H1 (cell line): ENCODE measurements around the gene PYY. TPM values are rescaled to one million over a fixed set of nuclear protein-coding genes. Genes with fewer than 3 reads are reported as not detected.

Experiments
- CTCF ChIA-PET: fragments of 300-600 bp; sonication (Branson Sonifier 250); formaldehyde crosslinking; loops from one replicate; lab custom pipeline; 2021; ENCODE audit not compliant: partially characterized antibody; lab: Charles Lee
- POLR2A ChIA-PET: fragments of 300-600 bp; sonication (Branson Sonifier 250); formaldehyde crosslinking; loops from one replicate; lab custom pipeline; 2021; ENCODE audit warnings: inconsistent platforms; ENCODE audit not compliant: partially characterized antibody; lab: Charles Lee
- DNase-seq, 2 experiments: peaks; one replicate each; pipeline versions ENCODE4 v3.0.0 to v3.0.0-alpha.2; 2010 to 2022; ENCODE audit warnings: low spot score in 2 of 2, low read depth in 1 of 2, mixed read lengths in 1 of 2
- FAIRE-seq: peaks from 2 replicates; lab custom pipeline; 2011; peaks lifted over from hg19 to GRCh38; lab: Jason Lieb, UNC
- H2AFZ ChIP-seq: 2 replicates; pipeline ENCODE4 v1.8.1; 2012; ENCODE audit warnings: low read length, inconsistent platforms
- H2AK5ac ChIP-seq: 2 replicates; pipeline ENCODE4 v1.6.1; 2013; ENCODE audit warnings: low read depth, low read length
- H2BK120ac ChIP-seq: replicated peaks from 2 replicates; pipeline ENCODE3; 2013; ENCODE audit warnings: low read depth, low read length, inconsistent platforms
- H2BK12ac ChIP-seq: 2 replicates; pipeline ENCODE4 v1.6.1; 2013; ENCODE audit warnings: low read depth, low read length
- H2BK15ac ChIP-seq: 2 replicates; pipeline ENCODE4 v1.6.1; 2013; ENCODE audit warnings: low read length
- H2BK20ac ChIP-seq: 2 replicates; pipeline ENCODE4 v1.6.1; 2013; ENCODE audit warnings: low read length
- H2BK5ac ChIP-seq: 2 replicates; pipeline ENCODE4 v1.6.1; 2013; ENCODE audit warnings: low read depth, low read length
- H3K14ac ChIP-seq: 2 replicates; pipeline ENCODE4 v1.6.1; 2013; ENCODE audit warnings: inconsistent platforms; ENCODE audit not compliant: insufficient read length
- H3K18ac ChIP-seq: 2 replicates; pipeline ENCODE4 v1.6.1; 2013; ENCODE audit warnings: low read length; ENCODE audit errors: extremely low read depth
- H3K23ac ChIP-seq: 2 replicates; pipeline ENCODE4 v1.6.1; 2013; ENCODE audit warnings: inconsistent platforms; ENCODE audit not compliant: insufficient read length
- H3K23me2 ChIP-seq: 2 replicates; pipeline ENCODE4 v1.6.1; 2013; ENCODE audit warnings: low read depth, low read length
- H3K27ac ChIP-seq: 2 replicates; pipeline ENCODE4 v1.6.1; 2011; ENCODE audit warnings: low read depth, low read length, inconsistent platforms
- H3K27me3 ChIP-seq, 4 experiments: replicated peaks in 1 of 4; 1 replicate in 1 of 4; 2 replicates in 3 of 4; pipeline versions ENCODE4 v1.6.1 to v1.8.1; 2011 to 2013; ENCODE audit warnings: low read length in 3 of 4, mild to moderate bottlenecking in 3 of 4, inconsistent platforms in 2 of 4, mixed read lengths in 2 of 4, moderate library complexity in 1 of 4; ENCODE audit not compliant: control insufficient read depth in 3 of 4, insufficient read depth in 3 of 4; ENCODE audit errors: extremely low read depth in 1 of 4
- H3K36me3 ChIP-seq, 4 experiments: 2 replicates each; pipeline versions ENCODE4 v1.6.1 to v1.8.1; 2011 to 2013; ENCODE audit warnings: mild to moderate bottlenecking in 4 of 4, low read length in 3 of 4, moderate library complexity in 2 of 4, control low read depth in 1 of 4, inconsistent platforms in 1 of 4; ENCODE audit not compliant: insufficient read depth in 4 of 4, control insufficient read depth in 2 of 4
- H3K4ac ChIP-seq: replicated peaks from 2 replicates; pipeline ENCODE3; 2013; ENCODE audit warnings: low read length, low read depth, mixed read lengths, inconsistent platforms; ENCODE audit not compliant: insufficient read length
- H3K4me1 ChIP-seq, 4 experiments: replicated peaks in 1 of 4; 1 replicate in 1 of 4; 2 replicates in 3 of 4; pipeline versions ENCODE4 v1.6.1 to v1.8.1; 2011 to 2013; ENCODE audit warnings: low read length in 3 of 4, inconsistent platforms in 2 of 4, mixed read lengths in 1 of 4; ENCODE audit not compliant: insufficient read depth in 4 of 4, control insufficient read depth in 3 of 4
- H3K4me2 ChIP-seq, 2 experiments: 2 replicates each; pipeline versions ENCODE4 v1.6.1 to v1.8.1; 2011 to 2013; ENCODE audit warnings: low read depth in 2 of 2, low read length in 2 of 2, control low read depth in 1 of 2, inconsistent platforms in 1 of 2, mild to moderate bottlenecking in 1 of 2; ENCODE audit not compliant: insufficient read depth in 1 of 2
- H3K4me3 ChIP-seq, 4 experiments: fragments of 200-600, 300-600 bp in 1 of 4; sonication (generic), shearing (Covaris generic), sonication (Bioruptor Twin) in 1 of 4; 2 replicates each; pipeline versions ENCODE4 v1.5.1 to v1.8.1; 2011 to 2016; ENCODE audit warnings: low read length in 4 of 4, low read depth in 3 of 4, control low read depth in 2 of 4, inconsistent platforms in 2 of 4, mild to moderate bottlenecking in 2 of 4, mixed read lengths in 1 of 4, moderate library complexity in 1 of 4; ENCODE audit not compliant: insufficient read depth in 2 of 4; ENCODE audit errors: extremely low read depth in 1 of 4
- H3K56ac ChIP-seq: replicated peaks from 2 replicates; pipeline ENCODE3; 2013; ENCODE audit warnings: low read depth, mild to moderate bottlenecking, mixed read lengths, low read length, inconsistent platforms; ENCODE audit not compliant: insufficient read length
- H3K79me1 ChIP-seq: 2 replicates; pipeline ENCODE4 v1.6.1; 2013; ENCODE audit warnings: low read depth, low read length, control low read depth
- H3K79me2 ChIP-seq, 2 experiments: 2 replicates each; pipeline versions ENCODE4 v1.6.1 to v1.8.1; 2012 to 2013; ENCODE audit warnings: low read length in 2 of 2, mild to moderate bottlenecking in 2 of 2, inconsistent platforms in 1 of 2; ENCODE audit not compliant: insufficient read depth in 2 of 2, control insufficient read depth in 1 of 2
- H3K9ac ChIP-seq, 4 experiments: replicated peaks in 1 of 4; 1 replicate in 1 of 4; 2 replicates in 3 of 4; pipeline versions ENCODE4 v1.6.1 to v1.8.1; 2011 to 2013; ENCODE audit warnings: low read depth in 3 of 4, low read length in 3 of 4, control low read depth in 2 of 4, mild to moderate bottlenecking in 2 of 4, moderate library complexity in 2 of 4, inconsistent platforms in 1 of 4; ENCODE audit errors: extremely low read depth in 1 of 4
- H3K9me3 ChIP-seq, 2 experiments: 2 replicates each; pipeline versions ENCODE4 v1.6.1 to v1.8.1; 2012 to 2013; ENCODE audit warnings: mild to moderate bottlenecking in 2 of 2, moderate library complexity in 2 of 2, control low read depth in 1 of 2, inconsistent platforms in 1 of 2, low read depth in 1 of 2, low read length in 1 of 2, mixed read lengths in 1 of 2; ENCODE audit not compliant: insufficient read depth in 2 of 2
- H4K20me1 ChIP-seq, 2 experiments: replicated peaks in 1 of 2; 2 replicates each; pipeline versions ENCODE3 to v1.8.1; 2011 to 2013; ENCODE audit warnings: inconsistent platforms in 2 of 2, low read length in 2 of 2, mild to moderate bottlenecking in 1 of 2; ENCODE audit not compliant: insufficient read depth in 2 of 2, control insufficient read depth in 1 of 2
- H4K5ac ChIP-seq: 2 replicates; pipeline ENCODE4 v1.6.1; 2013; ENCODE audit warnings: low read length, low read depth, mixed read lengths, inconsistent platforms; ENCODE audit not compliant: insufficient read length
- H4K8ac ChIP-seq: 2 replicates; pipeline ENCODE4 v1.8.0; 2013; ENCODE audit warnings: mild to moderate bottlenecking, moderate library complexity, low read length, inconsistent platforms; ENCODE audit not compliant: insufficient read depth; ENCODE audit errors: extremely low read depth
- H4K91ac ChIP-seq: replicated peaks from 2 replicates; pipeline ENCODE3; 2013; ENCODE audit warnings: low read length, mixed read lengths, inconsistent platforms; ENCODE audit not compliant: insufficient read length
- EZH2 ChIP-seq: fragments of 200-600 bp; sonication (generic); IDR thresholded peaks from 2 replicates; pipeline ENCODE4 v1.7.1; 2012; ENCODE audit warnings: low read depth, mild to moderate bottlenecking, moderate library complexity, low read length, inconsistent platforms; ENCODE audit not compliant: severe bottlenecking
- JUN ChIP-seq: IDR thresholded peaks from 2 replicates; pipeline ENCODE4 v1.6.1; 2011; ENCODE audit warnings: low read depth, mild to moderate bottlenecking, improper control_type of control experiment, low read length
- KDM4A ChIP-seq: IDR thresholded peaks from one replicate; pipeline ENCODE4 v1.7.1; 2012; ENCODE audit warnings: low read depth, mild to moderate bottlenecking, moderate library complexity, low read length, inconsistent platforms; ENCODE audit not compliant: severe bottlenecking
- NRF1 ChIP-seq: IDR thresholded peaks from 2 replicates; pipeline ENCODE4 v1.6.1; 2011; ENCODE audit warnings: mild to moderate bottlenecking, low read depth, low read length, improper control_type of control experiment
- RAD21 ChIP-seq, 2 experiments: IDR thresholded peaks in 1 of 2; conservative IDR thresholded peaks in 1 of 2; 2 replicates each; pipeline ENCODE4 v1.6.1; 2011; ENCODE audit warnings: low read depth in 2 of 2, low read length in 2 of 2, improper control_type of control experiment in 1 of 2, inconsistent platforms in 1 of 2, mild to moderate bottlenecking in 1 of 2, moderate library complexity in 1 of 2
- RBBP5 ChIP-seq: IDR thresholded peaks from 2 replicates; pipeline ENCODE4 v1.7.1; 2012; ENCODE audit warnings: low read depth, mild to moderate bottlenecking, inconsistent platforms, low read length, moderate library complexity, borderline replicate concordance
- SP1 ChIP-seq: IDR thresholded peaks from 2 replicates; pipeline ENCODE4 v1.6.1; 2011; ENCODE audit warnings: low read depth, low read length
- TBP ChIP-seq: IDR thresholded peaks from 2 replicates; pipeline ENCODE4 v1.6.1; 2011; ENCODE audit warnings: low read depth, low read length, improper control_type of control experiment
- WGBS, 2 experiments: shearing (Covaris generic) in 1 of 2; methylation state at CpG; one replicate each; pipeline versions ENCODE4 v1.1.6 to v1.1.7; 2013 to 2015; ENCODE audit warnings: low lambda C conversion rate in 2 of 2, mixed read lengths in 2 of 2, inconsistent platforms in 1 of 2, low coverage in 1 of 2, missing lambda C conversion rate in 1 of 2; ENCODE audit not compliant: insufficient replicate concordance in 2 of 2, insufficient coverage in 1 of 2, insufficient read length in 1 of 2; ENCODE audit errors: extremely low coverage in 1 of 2, missing lambda C conversion rate in 1 of 2; 5-methylcytosine and 5-hydroxymethylcytosine counted together
- polyA plus RNA-seq, 7 experiments: library from polyadenylated mRNA; depleted of rRNA in 3 of 7; stranded (reverse) in 5 of 7; unstranded in 2 of 7; fragments of >200 nt in 5 of 7; fragments of 200-250 nt in 2 of 7; gene quantifications; 1 replicate in 5 of 7; 2 replicates in 1 of 7; 4 replicates in 1 of 7; pipeline versions ENCODE4 v1.2.1 to v1.2.3, GENCODE V29; 2011 to 2013; ENCODE audit warnings: missing spikeins in 2 of 7, mixed read lengths in 2 of 7
- total RNA-seq: library from RNA; stranded (reverse); fragmentation: NEBNext Ultra II Directional; extraction: Animal tissue kit (Norgen Biotek cat#: 25700); gene quantifications from 2 replicates; pipeline ENCODE4 v1.2.1, GENCODE V29; 2021
- TF ChIP-seq, protein P1 (sequence below): IDR thresholded peaks from 2 replicates; pipeline ENCODE4 v1.6.1; 2012; ENCODE audit warnings: inconsistent platforms

PYY gene
- total and polyA plus RNA-seq, 2 of the 8 experiments (the other 6 are each of a cell fraction or from before 2014, with no cell fraction given) = 0.93 to 3.4 TPM

- Histone ChIP-seq H3K23ac (no peak overlapping the region), H2BK15ac (0 out of 2 replicates have a peak overlapping the region, but pooled peaks have one; percentile 65), H4K20me1 (peaks cover 0 to 7% of the 10 kb centered on the region in 2 experiments), H3K23me2 (peaks cover 7% of the 10 kb centered on the region), H3K36me3 (no peaks in the 10 kb centered on the region; a peak in 1 of 8 replicates), H3K56ac (no peak overlapping the region), H2BK12ac (peak overlapping the region; percentile 68; the same call in 1 of the 2 replicates), H3K79me2 (no peaks in the 10 kb centered on the region), H3K4me1 (peaks cover 0 to 8% (median 6%) of the 10 kb centered on the region in 4 experiments; a peak in 5 of 7 replicates), H2BK120ac (no peak overlapping the region), H3K9ac (no peak overlapping the region), H2BK5ac (no peak overlapping the region; the same call in 1 of the 2 replicates), H4K91ac (peak overlapping the region; percentile 55), H3K4me2 (peak overlapping the region; percentile 66), H2AFZ (peak overlapping the region; percentile 65; the same call in 1 of the 2 replicates), H3K4ac (no peak overlapping the region), H3K79me1 (no peaks in the 10 kb centered on the region), H3K27ac (no peak overlapping the region), H4K5ac (no peak overlapping the region), H3K4me3 (peak overlapping the region; percentile 16 to 52 (median 26); a peak in 5 of 8 replicates), H3K27me3 (peaks cover 0 to 9% (median 7%) of the 10 kb centered on the region in 4 experiments; a peak in 5 of 7 replicates), H4K8ac (no peak overlapping the region; the same call in 1 of the 2 replicates), H3K14ac (no peak overlapping the region), H3K18ac (peak overlapping the region; percentile 68), H2AK5ac (no peak overlapping the region), H3K9me3 (no peaks in the 10 kb centered on the region), H2BK20ac (peak overlapping the region; percentile 10; the same call in 1 of the 2 replicates)
- ChIA-PET CTCF (interaction anchor here (0.8 to 13.7 kb wide), 15 partner anchors 8 to 218 kb away, joined by 3 to 106 read pairs (median 5); partner anchors contain the start of genes MPP2 and PPY), POLR2A (interaction anchor here (0.6 to 1.6 kb wide), 3 partner anchors 16 to 437 kb away, joined by 3 to 4 read pairs (median 3); partner anchors contain the start of gene TMUB2)
- WGBS, 2 experiments = 25% methylated on average over 43 of the region's 43 CpGs; no CpG with 5 or more reads in 1 of the 2 experiments
- DNase-seq (peak in 1 of 2 experiments; percentile 84), FAIRE-seq (no peak)
- no peak for TF ChIP-seq NRF1
- TF ChIP-seq JUN = no peak
- TF ChIP-seq RBBP5 = peak; percentile 42; the same call in 1 of the 2 replicates
- TF ChIP-seq EZH2 = peak; percentile 36
- TF ChIP-seq, protein P1, sequence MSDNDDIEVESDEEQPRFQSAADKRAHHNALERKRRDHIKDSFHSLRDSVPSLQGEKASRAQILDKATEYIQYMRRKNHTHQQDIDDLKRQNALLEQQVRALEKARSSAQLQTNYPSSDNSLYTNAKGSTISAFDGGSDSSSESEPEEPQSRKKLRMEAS = peak; percentile 80
- TF ChIP-seq SP1 = no peak
- TF ChIP-seq KDM4A = peak; percentile 44
- TF ChIP-seq RAD21 (IDR thresholded peaks at IDR 0.05 in 1 of 2, conservative IDR thresholded peaks at IDR 0.05 in 1 of 2; ENCODE audit: low read depth in 2 of 2, low read length in 2 of 2) = peak; percentile 57 to 68
- 0 out of 2 replicates have a peak, but pooled peaks have one; percentile 18 for TF ChIP-seq TBP
Observed at GRCh38 chr17:43917348-43918025, 36.3 kb downstream of the PYY start.
